Fibroblast of lung (primary cell): ENCODE measurements around the gene EEFSEC.

ENCODE experiments used
- EZH2 ChIP-seq: IDR thresholded peaks from 2 replicates; pipeline ENCODE4 v1.5.1; 2012; ENCODE audit warnings: low read length, control low read depth, mild to moderate bottlenecking; ENCODE audit errors: missing control alignments
- TF ChIP-seq, protein P1 (sequence below), 2 donors: IDR thresholded peaks in 1 of 2; conservative IDR thresholded peaks in 1 of 2; 1 replicate in 1 of 2; 2 replicates in 1 of 2; pipeline ENCODE4 v1.5.1; 2011 to 2012; ENCODE audit warnings: low read length in 2 of 2, control low read depth in 1 of 2, inconsistent platforms in 1 of 2, low read depth in 1 of 2, mild to moderate bottlenecking in 1 of 2

DNA sequence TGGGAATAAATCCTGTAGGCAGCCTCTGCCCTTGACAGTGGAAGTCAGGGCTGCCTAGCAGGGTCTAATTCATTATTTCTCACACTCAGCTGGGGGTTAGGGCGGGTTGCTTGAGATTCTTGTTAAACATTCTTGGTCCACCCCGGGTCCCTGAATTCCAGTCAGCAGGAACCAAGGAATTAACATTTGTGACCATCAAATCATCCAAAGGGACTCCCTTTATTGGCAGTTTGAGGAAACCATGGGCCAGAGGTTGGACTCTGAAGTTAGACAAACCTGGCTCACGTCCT, 122.8 kb downstream of the EEFSEC start:
- no peak for TF ChIP-seq EZH2
- TF ChIP-seq, protein P1, sequence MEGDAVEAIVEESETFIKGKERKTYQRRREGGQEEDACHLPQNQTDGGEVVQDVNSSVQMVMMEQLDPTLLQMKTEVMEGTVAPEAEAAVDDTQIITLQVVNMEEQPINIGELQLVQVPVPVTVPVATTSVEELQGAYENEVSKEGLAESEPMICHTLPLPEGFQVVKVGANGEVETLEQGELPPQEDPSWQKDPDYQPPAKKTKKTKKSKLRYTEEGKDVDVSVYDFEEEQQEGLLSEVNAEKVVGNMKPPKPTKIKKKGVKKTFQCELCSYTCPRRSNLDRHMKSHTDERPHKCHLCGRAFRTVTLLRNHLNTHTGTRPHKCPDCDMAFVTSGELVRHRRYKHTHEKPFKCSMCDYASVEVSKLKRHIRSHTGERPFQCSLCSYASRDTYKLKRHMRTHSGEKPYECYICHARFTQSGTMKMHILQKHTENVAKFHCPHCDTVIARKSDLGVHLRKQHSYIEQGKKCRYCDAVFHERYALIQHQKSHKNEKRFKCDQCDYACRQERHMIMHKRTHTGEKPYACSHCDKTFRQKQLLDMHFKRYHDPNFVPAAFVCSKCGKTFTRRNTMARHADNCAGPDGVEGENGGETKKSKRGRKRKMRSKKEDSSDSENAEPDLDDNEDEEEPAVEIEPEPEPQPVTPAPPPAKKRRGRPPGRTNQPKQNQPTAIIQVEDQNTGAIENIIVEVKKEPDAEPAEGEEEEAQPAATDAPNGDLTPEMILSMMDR (conservative IDR thresholded peaks at IDR 0.05 in 1 of 2, IDR thresholded peaks at IDR 0.05 in 1 of 2; ENCODE audit: low read depth in 1 of 2, low read length in 2 of 2), result no peak
